ENCODE results near the gene KPTN. TPM values are rescaled to one million over a fixed set of nuclear protein-coding genes. Genes with fewer than 3 reads are reported as not detected.

Gene KPTN
- polyA plus RNA-seq, 3 donors, result 9.5 to 9.7 (median 9.5) TPM

DNA sequence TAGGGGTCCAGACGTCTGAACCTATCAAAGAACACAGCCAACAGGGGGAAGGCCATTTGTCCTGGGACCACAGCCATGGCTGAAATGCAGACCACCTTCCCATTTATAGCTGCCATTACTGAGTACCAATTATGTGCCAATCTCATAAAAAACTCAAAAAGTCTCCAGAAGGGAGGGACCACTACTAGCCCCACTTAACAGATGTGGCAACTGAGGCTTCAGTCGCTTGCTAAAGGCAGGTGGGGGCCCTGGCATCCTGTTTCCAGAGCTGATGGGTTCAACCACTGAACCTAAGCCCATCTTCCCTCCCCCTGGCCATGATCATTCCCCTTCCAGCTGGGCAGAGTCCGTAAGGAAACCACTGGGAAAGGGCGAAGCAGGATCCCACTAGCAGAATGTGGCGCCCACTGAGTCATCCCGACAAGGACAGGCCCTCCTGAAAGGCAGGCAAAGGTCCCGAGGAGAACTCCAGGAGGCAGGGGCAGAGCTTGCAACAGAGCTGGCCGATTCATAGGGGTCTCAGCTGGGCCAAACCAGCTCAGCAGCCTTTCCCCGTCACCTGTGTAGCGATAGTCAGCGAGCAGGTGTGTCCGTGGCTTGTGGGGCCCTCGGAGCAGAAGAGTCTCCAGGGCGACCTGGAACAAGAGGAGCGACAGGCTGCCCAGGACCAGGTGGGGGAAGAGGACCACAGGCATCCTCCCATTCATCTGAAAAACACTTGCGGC, 45.2 kb upstream of the KPTN start:
- Histone ChIP-seq H3K4me3 (replicated peaks in 1 of 3; ENCODE audit: low read depth in 2 of 3, low read length in 3 of 3) (no peak overlapping the region), H3K9me3 (replicated peaks in 1 of 2; ENCODE audit: control insufficient read depth in 1 of 2, insufficient read depth in 1 of 2, low read length in 2 of 2) (no peaks in the 10 kb centered on the region), H3K36me3 (replicated peaks in 1 of 2; ENCODE audit: control insufficient read depth in 1 of 2, insufficient read depth in 2 of 2, low read length in 2 of 2) (no peaks in the 10 kb centered on the region), H3K4me1 (ENCODE audit: control insufficient read depth in 1 of 2, insufficient read depth in 2 of 2, low read length in 2 of 2) (no peaks in the 10 kb centered on the region), H4K20me1 (ENCODE audit: insufficient read depth, low read length) (no peaks in the 10 kb centered on the region), H3K9ac (ENCODE audit: insufficient read depth, low read length, poor library complexity, severe bottlenecking) (no peak overlapping the region), H3K79me2 (ENCODE audit: insufficient read depth, low read length) (no peaks in the 10 kb centered on the region), H3K27me3 (ENCODE audit: control insufficient read depth in 2 of 2, insufficient read depth in 2 of 2, low read length in 2 of 2) (no peaks in the 10 kb centered on the region), H2AFZ (ENCODE audit: insufficient read depth, low read depth, low read length, poor library complexity, severe bottlenecking) (no peak overlapping the region), H3K4me2 (replicated peaks; ENCODE audit: extremely low read depth, low read length, poor library complexity, severe bottlenecking) (no peak overlapping the region), H3K27ac (ENCODE audit: low read depth in 1 of 2, low read length in 2 of 2) (no peak overlapping the region)
- 91% methylated on average over 14 of the region's 16 CpGs for WGBS (ENCODE audit: insufficient coverage)
- Mint-ChIP-seq H3K4me1 (no peaks in the 10 kb centered on the region), H3K9me3 (no peaks in the 10 kb centered on the region), H3K27me3 (ENCODE audit: low read depth in 3 of 3) (peaks cover 4 to 17% (median 13%) of the 10 kb centered on the region in 3 donors), H3K36me3 (no peaks in the 10 kb centered on the region), H3K27ac (no peak overlapping the region), H3K4me3 (no peak overlapping the region)
- TF ChIP-seq, protein P1, sequence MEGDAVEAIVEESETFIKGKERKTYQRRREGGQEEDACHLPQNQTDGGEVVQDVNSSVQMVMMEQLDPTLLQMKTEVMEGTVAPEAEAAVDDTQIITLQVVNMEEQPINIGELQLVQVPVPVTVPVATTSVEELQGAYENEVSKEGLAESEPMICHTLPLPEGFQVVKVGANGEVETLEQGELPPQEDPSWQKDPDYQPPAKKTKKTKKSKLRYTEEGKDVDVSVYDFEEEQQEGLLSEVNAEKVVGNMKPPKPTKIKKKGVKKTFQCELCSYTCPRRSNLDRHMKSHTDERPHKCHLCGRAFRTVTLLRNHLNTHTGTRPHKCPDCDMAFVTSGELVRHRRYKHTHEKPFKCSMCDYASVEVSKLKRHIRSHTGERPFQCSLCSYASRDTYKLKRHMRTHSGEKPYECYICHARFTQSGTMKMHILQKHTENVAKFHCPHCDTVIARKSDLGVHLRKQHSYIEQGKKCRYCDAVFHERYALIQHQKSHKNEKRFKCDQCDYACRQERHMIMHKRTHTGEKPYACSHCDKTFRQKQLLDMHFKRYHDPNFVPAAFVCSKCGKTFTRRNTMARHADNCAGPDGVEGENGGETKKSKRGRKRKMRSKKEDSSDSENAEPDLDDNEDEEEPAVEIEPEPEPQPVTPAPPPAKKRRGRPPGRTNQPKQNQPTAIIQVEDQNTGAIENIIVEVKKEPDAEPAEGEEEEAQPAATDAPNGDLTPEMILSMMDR (IDR thresholded peaks at IDR 0.05), result no peak
- intact Hi-C loops (cut with micrococcal nuclease), result no loop called here
- no peak for DNase-seq

DNA sequence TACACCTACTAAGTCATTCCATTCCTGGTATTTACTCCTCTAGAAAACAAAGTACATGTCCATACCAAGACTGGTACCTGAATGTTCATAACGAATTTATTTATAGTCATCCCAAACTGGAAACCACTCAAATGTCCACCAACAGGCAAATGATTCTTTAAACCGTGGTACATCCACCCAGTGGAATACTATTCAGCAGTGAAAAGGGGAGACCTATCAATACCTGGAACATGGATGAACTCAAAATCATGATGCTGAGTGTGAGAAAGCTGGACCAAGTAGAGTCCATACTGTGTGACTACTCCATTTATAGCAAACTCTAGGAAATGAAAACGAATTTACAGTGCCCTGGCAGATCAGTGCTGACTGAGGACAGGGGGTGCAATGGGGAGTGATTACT, 42.8 kb upstream of the KPTN start:
- no peaks in the 10 kb centered on the region for H3K9me3 Mint-ChIP-seq
- H3K79me2 ChIP-seq (ENCODE audit: insufficient read depth, low read length), result no peaks in the 10 kb centered on the region
- H2AFZ ChIP-seq (ENCODE audit: insufficient read depth, low read depth, low read length, poor library complexity, severe bottlenecking), result no peak overlapping the region
- no peaks in the 10 kb centered on the region for H3K9me3 ChIP-seq (replicated peaks in 1 of 2; ENCODE audit: control insufficient read depth in 1 of 2, insufficient read depth in 1 of 2, low read length in 2 of 2)
- H3K4me1 ChIP-seq (ENCODE audit: control insufficient read depth in 1 of 2, insufficient read depth in 2 of 2, low read length in 2 of 2), result peaks cover 3 to 5% of the 10 kb centered on the region in 2 donors
- no peak overlapping the region for H3K27ac ChIP-seq (ENCODE audit: low read depth in 1 of 2, low read length in 2 of 2)
- H3K27me3 ChIP-seq (ENCODE audit: control insufficient read depth in 2 of 2, insufficient read depth in 2 of 2, low read length in 2 of 2), result peaks cover 0 to 1% of the 10 kb centered on the region in 2 donors
- H3K4me3 ChIP-seq (replicated peaks in 1 of 3; ENCODE audit: low read depth in 2 of 3, low read length in 3 of 3), result no peak overlapping the region
- TF ChIP-seq, protein P1 (IDR thresholded peaks at IDR 0.05), result no peak
- no peak overlapping the region for H3K4me3 Mint-ChIP-seq
- H3K27me3 Mint-ChIP-seq (ENCODE audit: low read depth in 3 of 3), result peaks cover 11 to 27% (median 20%) of the 10 kb centered on the region in 3 donors
- intact Hi-C loops (cut with micrococcal nuclease), result no loop called here
- H3K36me3 Mint-ChIP-seq, result no peaks in the 10 kb centered on the region
- H3K4me1 Mint-ChIP-seq, result peaks cover 4% of the 10 kb centered on the region
- H3K27ac Mint-ChIP-seq, result no peak overlapping the region
- H4K20me1 ChIP-seq (ENCODE audit: insufficient read depth, low read length), result no peaks in the 10 kb centered on the region
- no peak for DNase-seq
- WGBS (ENCODE audit: insufficient coverage), result no CpG with 5 or more reads among the region's 3 CpGs
- H3K4me2 ChIP-seq (replicated peaks; ENCODE audit: extremely low read depth, low read length, poor library complexity, severe bottlenecking), result no peak overlapping the region
- H3K9ac ChIP-seq (ENCODE audit: insufficient read depth, low read length, poor library complexity, severe bottlenecking), result no peak overlapping the region
- no peaks in the 10 kb centered on the region for H3K36me3 ChIP-seq (replicated peaks in 1 of 2; ENCODE audit: control insufficient read depth in 1 of 2, insufficient read depth in 2 of 2, low read length in 2 of 2)
